ENCODE data around the gene RPRD1A. TPM values are rescaled to one million over a fixed set of nuclear protein-coding genes. Genes with fewer than 3 reads are reported as not detected.

RPRD1A gene
- total RNA-seq, 2 donors from 2014 or later, result 72.7 to 81.5 TPM

- TF ChIP-seq POLR2A (IDR thresholded peaks at IDR 0.05) (no peak), CTCF (IDR thresholded peaks at IDR 0.05) (no peak), POLR2AphosphoS5 (IDR thresholded peaks at IDR 0.05) (no peak)
- H3K36me3 ChIP-seq, result no peaks in the 10 kb centered on the region
- H3K27ac ChIP-seq, result no peak overlapping the region
- no peaks in the 10 kb centered on the region for H3K9me3 ChIP-seq
- no peak overlapping the region for H3K4me3 ChIP-seq
- no peaks in the 10 kb centered on the region for H3K4me1 ChIP-seq (replicated peaks)
- WGBS, result 96% methylated on average over 3 of the region's 3 CpGs
- no peak for DNase-seq (ENCODE audit: low spot score)
- H3K27me3 ChIP-seq (replicated peaks; ENCODE audit: insufficient read depth), result no peaks in the 10 kb centered on the region
- intact Hi-C loops (cut with DNase I), result no loop called here
Observed at GRCh38 chr18:36051760-36052159, 15.6 kb downstream of the RPRD1A start.

GRCh38 chr18:36050479-36050878 lies 16.9 kb downstream of the RPRD1A start:
- intact Hi-C loops (cut with DNase I), result no loop called here
- Histone ChIP-seq H3K27me3 (replicated peaks; ENCODE audit: insufficient read depth) (no peaks in the 10 kb centered on the region), H3K4me1 (replicated peaks) (no peaks in the 10 kb centered on the region), H3K27ac (no peak overlapping the region), H3K36me3 (no peaks in the 10 kb centered on the region), H3K9me3 (no peaks in the 10 kb centered on the region), H3K4me3 (no peak overlapping the region)
- TF ChIP-seq POLR2A (IDR thresholded peaks at IDR 0.05) (no peak), CTCF (IDR thresholded peaks at IDR 0.05) (no peak), POLR2AphosphoS5 (IDR thresholded peaks at IDR 0.05) (no peak)
- DNase-seq (ENCODE audit: low spot score), result no peak

- intact Hi-C loops (cut with DNase I), result no loop called here
- Histone ChIP-seq H3K9me3 (no peaks in the 10 kb centered on the region), H3K27me3 (replicated peaks; ENCODE audit: insufficient read depth) (no peaks in the 10 kb centered on the region), H3K4me1 (replicated peaks) (no peaks in the 10 kb centered on the region), H3K27ac (no peak overlapping the region), H3K36me3 (no peaks in the 10 kb centered on the region), H3K4me3 (no peak overlapping the region)
- DNase-seq (ENCODE audit: low spot score), result no peak
- TF ChIP-seq POLR2AphosphoS5 (IDR thresholded peaks at IDR 0.05) (no peak), POLR2A (IDR thresholded peaks at IDR 0.05) (no peak), CTCF (IDR thresholded peaks at IDR 0.05) (no peak)
Observed at GRCh38 chr18:36047521-36047920, 19.8 kb downstream of the RPRD1A start.

GRCh38 chr18:36046898-36047297 lies 20.5 kb downstream of the RPRD1A start:
- intact Hi-C loops (cut with DNase I), result no loop called here
- no peak for TF ChIP-seq POLR2AphosphoS5 (IDR thresholded peaks at IDR 0.05)
- no peak for TF ChIP-seq CTCF (IDR thresholded peaks at IDR 0.05)
- TF ChIP-seq POLR2A (IDR thresholded peaks at IDR 0.05), result no peak
- H3K36me3 ChIP-seq, result no peaks in the 10 kb centered on the region
- no peak overlapping the region for H3K27ac ChIP-seq
- H3K4me1 ChIP-seq (replicated peaks), result no peaks in the 10 kb centered on the region
- no peaks in the 10 kb centered on the region for H3K27me3 ChIP-seq (replicated peaks; ENCODE audit: insufficient read depth)
- WGBS, result 100% methylated on average over 3 of the region's 3 CpGs
- H3K9me3 ChIP-seq, result no peaks in the 10 kb centered on the region
- no peak overlapping the region for H3K4me3 ChIP-seq
- no peak for DNase-seq (ENCODE audit: low spot score)

- no peak overlapping the region for H3K27ac ChIP-seq
- TF ChIP-seq POLR2AphosphoS5 (IDR thresholded peaks at IDR 0.05), result no peak
- TF ChIP-seq POLR2A (IDR thresholded peaks at IDR 0.05), result no peak
- no peak for TF ChIP-seq CTCF (IDR thresholded peaks at IDR 0.05)
- WGBS, result 81% methylated on average over 3 of the region's 3 CpGs
- no peak for DNase-seq (ENCODE audit: low spot score)
- H3K36me3 ChIP-seq, result no peaks in the 10 kb centered on the region
- H3K4me3 ChIP-seq, result no peak overlapping the region
- no peaks in the 10 kb centered on the region for H3K4me1 ChIP-seq (replicated peaks)
- intact Hi-C loops (cut with DNase I), result no loop called here
- no peaks in the 10 kb centered on the region for H3K9me3 ChIP-seq
- no peaks in the 10 kb centered on the region for H3K27me3 ChIP-seq (replicated peaks; ENCODE audit: insufficient read depth)
Observed at GRCh38 chr18:36045241-36045991, 21.9 kb downstream of the RPRD1A start.
